ENCODE measurements around the gene TBX18. TPM values are rescaled to one million over a fixed set of nuclear protein-coding genes. Genes with fewer than 3 reads are reported as not detected.

The TBX18 gene
- total and polyA plus RNA-seq, 12 donors = 1.7 to 9.1 (median 2.8) TPM

GRCh38 chr6:84748376-84748775 lies 16.0 kb downstream of the TBX18 start:
- Histone ChIP-seq H3K4me3 (no peak overlapping the region), H3K36me3 (no peaks in the 10 kb centered on the region), H3K27ac (no peak overlapping the region), H3K9me3 (no peaks in the 10 kb centered on the region), H3K27me3 (no peaks in the 10 kb centered on the region), H3K4me1 (peaks cover 0 to 10% (median 0%) of the 10 kb centered on the region in 9 donors)
- WGBS, 2 donors = 58 to 64% methylated on average over 2 of the region's 2 CpGs
- ATAC-seq (no peak), DNase-seq (no peak)
- TF ChIP-seq CTCF (IDR thresholded peaks at IDR 0.05) = no peak
- intact Hi-C loops (cut with DNase I) = no loop called here

GRCh38 chr6:84743616-84744015 lies 20.8 kb downstream of the TBX18 start:
- H3K36me3 ChIP-seq = peaks cover 0 to 16% (median 0%) of the 10 kb centered on the region in 9 donors
- no peaks in the 10 kb centered on the region for H3K9me3 ChIP-seq
- intact Hi-C loops (cut with DNase I) = no loop called here
- H3K4me1 ChIP-seq = no peaks in the 10 kb centered on the region
- 56 to 62% methylated on average over 4 of the region's 4 CpGs for WGBS, 2 donors
- H3K27ac ChIP-seq = peak overlapping the region in 1 of 10 donors; percentile 5
- no peak for TF ChIP-seq CTCF (IDR thresholded peaks at IDR 0.05)
- DNase-seq (no peak), ATAC-seq (no peak)
- H3K4me3 ChIP-seq = no peak overlapping the region
- H3K27me3 ChIP-seq = no peaks in the 10 kb centered on the region

GRCh38 chr6:84740385-84740784 lies 24.0 kb downstream of the TBX18 start:
- no peaks in the 10 kb centered on the region for H3K9me3 ChIP-seq
- 63 to 67% methylated on average over 1 of the region's 1 CpG for WGBS, 2 donors
- no peaks in the 10 kb centered on the region for H3K27me3 ChIP-seq
- no peaks in the 10 kb centered on the region for H3K4me1 ChIP-seq
- TF ChIP-seq CTCF (IDR thresholded peaks at IDR 0.05) = no peak
- H3K4me3 ChIP-seq = no peak overlapping the region
- DNase-seq (no peak), ATAC-seq (no peak)
- H3K27ac ChIP-seq = no peak overlapping the region
- peaks cover 0 to 31% (median 0%) of the 10 kb centered on the region in 9 donors for H3K36me3 ChIP-seq
- intact Hi-C loops (cut with DNase I) = no loop called here

- H3K36me3 ChIP-seq = peaks cover 0 to 31% (median 0%) of the 10 kb centered on the region in 9 donors
- H3K27ac ChIP-seq = no peak overlapping the region
- 89 to 94% methylated on average over 1 of the region's 1 CpG for WGBS, 2 donors
- no peak overlapping the region for H3K4me3 ChIP-seq
- no peaks in the 10 kb centered on the region for H3K27me3 ChIP-seq
- H3K9me3 ChIP-seq = no peaks in the 10 kb centered on the region
- no peak for DNase-seq
- intact Hi-C loops (cut with DNase I) = no loop called here
- ATAC-seq = no peak
- TF ChIP-seq CTCF (IDR thresholded peaks at IDR 0.05) = no peak
- H3K4me1 ChIP-seq = no peaks in the 10 kb centered on the region
These were observed 24.6 kb downstream of the TBX18 start for GRCh38 chr6:84739866-84740208.

All from heart right ventricle (tissue), 16 donors.